Measurements from ENCODE around the gene TTC23. TPM values are rescaled to one million over a fixed set of nuclear protein-coding genes. Genes with fewer than 3 reads are reported as not detected.

Gene TTC23
- total RNA-seq, 1 donor, result 21.7 TPM

GRCh38 chr15:99283717-99284116 is 34.3 kb upstream of the TTC23 start:
- no peaks in the 10 kb centered on the region for H3K9me3 ChIP-seq (ENCODE audit: low read depth, low read length)
- no peaks in the 10 kb centered on the region for H4K20me1 ChIP-seq (ENCODE audit: insufficient read depth, low read length)
- no peaks in the 10 kb centered on the region for H3K27me3 ChIP-seq (ENCODE audit: insufficient read depth, low read length)
- H3K79me2 ChIP-seq (ENCODE audit: insufficient read depth, low read length), result no peaks in the 10 kb centered on the region
- no peak overlapping the region for H3K27ac ChIP-seq (ENCODE audit: low read depth, low read length)
- H3K4me2 ChIP-seq (ENCODE audit: insufficient read depth, low read length), result peak overlapping the region; percentile 7
- no peak for TF ChIP-seq CTCF (IDR thresholded peaks at IDR 0.05; ENCODE audit: extremely low read depth, low read depth, low read length)
- no peak overlapping the region for H3K4me3 ChIP-seq (ENCODE audit: insufficient read depth, low read length)
- peak overlapping the region; percentile 5 for H2AFZ ChIP-seq (ENCODE audit: low read length)
- H3K36me3 ChIP-seq (ENCODE audit: insufficient read depth, low read length), result no peaks in the 10 kb centered on the region
- peaks cover 6% of the 10 kb centered on the region for H3K4me1 ChIP-seq (ENCODE audit: insufficient read depth, low read length)
- peak; percentile 82 for DNase-seq (ENCODE audit: insufficient read length, low spot score, missing footprints)

- no peak for TF ChIP-seq CTCF (IDR thresholded peaks at IDR 0.05; ENCODE audit: extremely low read depth, low read depth, low read length)
- Histone ChIP-seq H3K79me2 (ENCODE audit: insufficient read depth, low read length) (no peaks in the 10 kb centered on the region), H3K4me1 (ENCODE audit: insufficient read depth, low read length) (peaks cover 6% of the 10 kb centered on the region), H3K9me3 (ENCODE audit: low read depth, low read length) (no peaks in the 10 kb centered on the region), H3K36me3 (ENCODE audit: insufficient read depth, low read length) (no peaks in the 10 kb centered on the region), H2AFZ (ENCODE audit: low read length) (no peak overlapping the region), H3K4me2 (ENCODE audit: insufficient read depth, low read length) (no peak overlapping the region), H3K27me3 (ENCODE audit: insufficient read depth, low read length) (no peaks in the 10 kb centered on the region), H3K4me3 (ENCODE audit: insufficient read depth, low read length) (no peak overlapping the region), H4K20me1 (ENCODE audit: insufficient read depth, low read length) (no peaks in the 10 kb centered on the region), H3K27ac (ENCODE audit: low read depth, low read length) (no peak overlapping the region)
- DNase-seq (ENCODE audit: insufficient read length, low spot score, missing footprints), result no peak
Measured at GRCh38 chr15:99282586-99282985, 33.2 kb upstream of the TTC23 start.

GRCh38 chr15:99282121-99282520 is 32.7 kb upstream of the TTC23 start:
- Histone ChIP-seq H3K4me2 (ENCODE audit: insufficient read depth, low read length) (no peak overlapping the region), H3K9me3 (ENCODE audit: low read depth, low read length) (no peaks in the 10 kb centered on the region), H3K4me3 (ENCODE audit: insufficient read depth, low read length) (no peak overlapping the region), H3K4me1 (ENCODE audit: insufficient read depth, low read length) (peaks cover 6% of the 10 kb centered on the region), H4K20me1 (ENCODE audit: insufficient read depth, low read length) (no peaks in the 10 kb centered on the region), H3K36me3 (ENCODE audit: insufficient read depth, low read length) (no peaks in the 10 kb centered on the region), H2AFZ (ENCODE audit: low read length) (no peak overlapping the region), H3K27me3 (ENCODE audit: insufficient read depth, low read length) (no peaks in the 10 kb centered on the region), H3K79me2 (ENCODE audit: insufficient read depth, low read length) (no peaks in the 10 kb centered on the region), H3K27ac (ENCODE audit: low read depth, low read length) (no peak overlapping the region)
- DNase-seq (ENCODE audit: insufficient read length, low spot score, missing footprints), result no peak
- no peak for TF ChIP-seq CTCF (IDR thresholded peaks at IDR 0.05; ENCODE audit: extremely low read depth, low read depth, low read length)

- Histone ChIP-seq H2AFZ (ENCODE audit: low read length) (no peak overlapping the region), H3K36me3 (ENCODE audit: insufficient read depth, low read length) (no peaks in the 10 kb centered on the region), H3K27me3 (ENCODE audit: insufficient read depth, low read length) (no peaks in the 10 kb centered on the region), H3K27ac (ENCODE audit: low read depth, low read length) (no peak overlapping the region), H3K79me2 (ENCODE audit: insufficient read depth, low read length) (no peaks in the 10 kb centered on the region), H3K9me3 (ENCODE audit: low read depth, low read length) (no peaks in the 10 kb centered on the region), H3K4me2 (ENCODE audit: insufficient read depth, low read length) (no peak overlapping the region), H4K20me1 (ENCODE audit: insufficient read depth, low read length) (no peaks in the 10 kb centered on the region), H3K4me3 (ENCODE audit: insufficient read depth, low read length) (no peak overlapping the region), H3K4me1 (ENCODE audit: insufficient read depth, low read length) (peaks cover 6% of the 10 kb centered on the region)
- TF ChIP-seq CTCF (IDR thresholded peaks at IDR 0.05; ENCODE audit: extremely low read depth, low read depth, low read length), result no peak
- no peak for DNase-seq (ENCODE audit: insufficient read length, low spot score, missing footprints)
Measured at GRCh38 chr15:99279827-99280226, 30.4 kb upstream of the TTC23 start.

Measured in osteoblast (primary cell).